ENCODE measurements around the gene TAOK1.
A peak's percentile ranks its signal among the peaks of the same experiment; 100 is the strongest.

Gene TAOK1

DNA sequence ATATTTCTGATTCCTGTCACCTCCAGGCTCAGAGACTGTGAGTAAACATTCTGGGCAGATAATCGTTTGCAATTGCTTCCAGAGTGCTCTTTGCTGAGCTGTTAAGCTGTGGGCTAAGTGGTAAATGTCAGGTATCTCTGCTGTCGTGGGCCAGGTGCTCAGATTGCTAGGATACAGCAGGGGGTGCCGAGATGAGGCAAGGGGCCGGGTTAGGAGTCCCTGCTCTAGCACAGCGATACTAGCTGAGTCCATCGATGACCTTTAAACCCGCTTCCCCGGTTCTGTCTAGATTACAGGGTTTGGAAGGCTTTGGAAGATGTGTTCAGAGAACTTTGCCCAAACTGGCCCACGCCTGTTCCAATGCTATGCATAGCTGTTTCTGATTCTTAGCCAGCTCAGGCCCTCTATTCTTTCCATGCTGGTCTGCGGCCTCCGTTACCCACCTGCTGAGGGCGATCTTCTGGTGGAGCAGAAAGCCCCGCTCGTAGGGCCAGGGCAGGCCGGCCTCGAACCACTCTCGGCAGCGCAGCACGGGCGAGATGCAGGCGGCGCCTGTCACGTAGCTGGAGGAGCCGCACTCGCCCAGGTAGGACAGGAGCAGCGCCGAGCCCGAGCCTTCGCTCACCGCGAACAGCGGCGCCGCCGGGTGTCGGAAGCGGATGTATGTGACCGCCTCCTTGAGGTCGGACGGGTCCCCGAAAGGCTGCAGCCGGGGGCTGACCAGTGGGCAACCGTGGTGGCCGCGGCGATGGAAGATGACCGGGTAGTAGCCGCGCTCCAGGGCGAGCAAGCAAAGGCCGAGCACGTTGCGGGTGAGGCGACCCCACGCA lies 175.7 kb downstream of the TAOK1 start:
- in situ Hi-C loops (cut with HindIII; ENCODE audit: low sequenced_read_pairs) = no loop called here
- TF ChIP-seq, protein P1, sequence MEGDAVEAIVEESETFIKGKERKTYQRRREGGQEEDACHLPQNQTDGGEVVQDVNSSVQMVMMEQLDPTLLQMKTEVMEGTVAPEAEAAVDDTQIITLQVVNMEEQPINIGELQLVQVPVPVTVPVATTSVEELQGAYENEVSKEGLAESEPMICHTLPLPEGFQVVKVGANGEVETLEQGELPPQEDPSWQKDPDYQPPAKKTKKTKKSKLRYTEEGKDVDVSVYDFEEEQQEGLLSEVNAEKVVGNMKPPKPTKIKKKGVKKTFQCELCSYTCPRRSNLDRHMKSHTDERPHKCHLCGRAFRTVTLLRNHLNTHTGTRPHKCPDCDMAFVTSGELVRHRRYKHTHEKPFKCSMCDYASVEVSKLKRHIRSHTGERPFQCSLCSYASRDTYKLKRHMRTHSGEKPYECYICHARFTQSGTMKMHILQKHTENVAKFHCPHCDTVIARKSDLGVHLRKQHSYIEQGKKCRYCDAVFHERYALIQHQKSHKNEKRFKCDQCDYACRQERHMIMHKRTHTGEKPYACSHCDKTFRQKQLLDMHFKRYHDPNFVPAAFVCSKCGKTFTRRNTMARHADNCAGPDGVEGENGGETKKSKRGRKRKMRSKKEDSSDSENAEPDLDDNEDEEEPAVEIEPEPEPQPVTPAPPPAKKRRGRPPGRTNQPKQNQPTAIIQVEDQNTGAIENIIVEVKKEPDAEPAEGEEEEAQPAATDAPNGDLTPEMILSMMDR (IDR thresholded peaks at IDR 0.05; ENCODE audit: low read depth, low read length, missing control alignments) = peak; percentile 6
- DNase-seq (ENCODE audit: low read depth) = no peak
- H3K4me3 ChIP-seq (ENCODE audit: low read depth, low read length) = peak overlapping the region; percentile 32

DNA sequence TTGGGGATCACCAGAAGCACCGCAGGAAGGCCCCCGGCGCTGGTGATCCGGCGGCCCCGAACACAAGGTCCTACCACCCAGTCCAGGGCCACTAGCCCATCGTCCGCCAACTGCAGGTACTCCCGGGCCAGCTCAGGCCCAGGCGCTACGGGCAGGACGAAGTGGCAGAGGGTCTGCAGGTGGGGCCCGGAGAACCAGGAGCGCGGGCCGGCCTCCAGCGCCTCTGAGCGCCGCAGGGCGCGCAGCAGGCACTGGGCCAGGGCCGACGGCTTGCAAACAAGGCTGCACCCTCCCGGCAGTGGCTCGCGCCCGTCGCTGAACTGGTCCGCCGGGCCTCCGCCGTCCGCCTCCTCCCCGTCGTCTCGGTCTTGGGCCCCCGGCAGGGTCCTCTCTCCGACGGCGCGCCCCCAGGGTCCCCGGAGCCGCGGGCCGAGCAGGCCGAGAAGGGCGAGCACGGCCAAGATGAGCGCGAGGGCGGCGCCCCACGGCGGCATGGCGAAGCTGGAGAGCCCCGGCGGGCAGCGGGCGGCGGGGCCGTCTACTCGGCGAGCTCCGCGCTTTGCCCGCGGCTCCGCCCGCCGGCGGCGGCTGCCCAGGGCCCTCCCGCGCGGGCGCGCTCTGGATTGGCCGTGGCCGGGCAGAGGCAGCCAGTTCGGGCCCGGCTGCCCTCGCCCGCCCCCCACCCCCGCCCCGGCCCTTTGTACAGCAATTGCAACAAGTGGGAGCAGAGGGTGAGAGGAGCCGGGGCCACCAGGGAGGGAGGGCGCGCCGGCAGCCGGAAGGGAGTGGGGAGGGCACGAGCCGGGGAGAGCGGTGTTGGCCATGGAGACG lies 176.5 kb downstream of the TAOK1 start, which contains the start of gene ABHD15:
Gene ABHD15 (minus strand): TSS at position 565 of the 831 bp plus-strand sequence. CDS start 71 bp downstream, at position 494.
- TF ChIP-seq, protein P1 (IDR thresholded peaks at IDR 0.05; ENCODE audit: low read depth, low read length, missing control alignments) = no peak
- no peak for DNase-seq (ENCODE audit: low read depth)
- in situ Hi-C loops (cut with HindIII; ENCODE audit: low sequenced_read_pairs) = no loop called here

DNA sequence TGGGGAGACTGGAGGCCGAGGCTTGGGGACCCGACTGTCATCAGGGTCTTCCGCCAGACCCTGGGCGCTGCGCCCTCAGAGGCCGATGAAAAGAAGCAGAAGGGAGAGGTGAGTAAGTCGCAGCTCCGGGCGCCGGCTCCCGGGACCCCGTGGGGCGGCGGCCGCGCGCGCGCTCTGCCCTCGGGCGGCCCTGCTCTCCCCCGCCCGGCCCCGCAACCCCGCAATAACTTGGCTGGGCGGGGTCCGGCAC lies 177.1 kb downstream of the TAOK1 start:
- H3K4me3 ChIP-seq (ENCODE audit: low read depth, low read length) = peak overlapping the region; percentile 72
- TF ChIP-seq, protein P1 (IDR thresholded peaks at IDR 0.05; ENCODE audit: low read depth, low read length, missing control alignments) = no peak
- in situ Hi-C loops (cut with HindIII; ENCODE audit: low sequenced_read_pairs) = no loop called here
- no peak for DNase-seq (ENCODE audit: low read depth)

More for the DNA sequence above, 176.5 kb downstream of the TAOK1 start, which contains the start of gene ABHD15:
- H3K4me3 ChIP-seq (ENCODE audit: low read depth, low read length) = peak within 1 kb of the TSS; percentile 72

DNA sequence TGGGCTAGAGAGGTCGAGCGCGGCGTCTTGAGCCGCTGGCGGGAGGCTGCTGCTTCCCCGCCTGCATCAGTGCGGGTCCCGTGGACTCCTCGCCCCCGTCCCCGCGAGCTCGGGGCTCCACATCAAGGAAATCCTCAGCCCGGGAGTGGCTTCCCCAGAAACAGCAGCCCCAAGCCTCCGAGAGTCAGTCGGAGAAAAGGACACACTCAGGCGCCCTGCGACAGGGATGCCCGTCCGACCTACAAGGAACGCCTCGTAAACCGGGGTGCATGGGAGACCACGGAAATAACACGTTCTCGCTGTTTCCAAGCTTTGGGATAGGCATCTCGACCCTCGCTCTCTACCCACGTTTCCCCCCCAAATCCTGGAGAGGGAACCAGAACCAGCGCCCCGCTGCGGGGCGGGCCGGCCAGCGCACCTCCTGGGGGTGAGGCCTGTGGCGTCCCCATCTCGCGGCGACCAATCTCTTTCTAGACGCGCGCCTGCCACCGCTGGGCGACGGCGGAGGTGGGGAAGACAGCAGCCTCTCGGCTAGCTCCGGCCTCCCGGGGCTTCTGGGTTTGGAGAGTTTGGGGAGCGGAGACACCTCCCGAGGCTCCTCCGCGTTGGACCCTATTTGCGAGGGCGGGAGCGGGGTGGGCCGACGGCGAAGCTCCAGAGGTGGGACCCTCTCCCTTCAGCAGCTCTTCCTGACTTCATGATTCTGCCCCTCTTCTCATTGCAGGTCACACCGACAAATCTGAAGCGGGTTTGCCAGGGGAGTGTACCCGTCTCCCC lies 177.6 kb downstream of the TAOK1 start:
- in situ Hi-C loops (cut with HindIII; ENCODE audit: low sequenced_read_pairs) = no loop called here
- TF ChIP-seq, protein P1 (IDR thresholded peaks at IDR 0.05; ENCODE audit: low read depth, low read length, missing control alignments) = no peak
- peak overlapping the region; percentile 72 for H3K4me3 ChIP-seq (ENCODE audit: low read depth, low read length)

DNA sequence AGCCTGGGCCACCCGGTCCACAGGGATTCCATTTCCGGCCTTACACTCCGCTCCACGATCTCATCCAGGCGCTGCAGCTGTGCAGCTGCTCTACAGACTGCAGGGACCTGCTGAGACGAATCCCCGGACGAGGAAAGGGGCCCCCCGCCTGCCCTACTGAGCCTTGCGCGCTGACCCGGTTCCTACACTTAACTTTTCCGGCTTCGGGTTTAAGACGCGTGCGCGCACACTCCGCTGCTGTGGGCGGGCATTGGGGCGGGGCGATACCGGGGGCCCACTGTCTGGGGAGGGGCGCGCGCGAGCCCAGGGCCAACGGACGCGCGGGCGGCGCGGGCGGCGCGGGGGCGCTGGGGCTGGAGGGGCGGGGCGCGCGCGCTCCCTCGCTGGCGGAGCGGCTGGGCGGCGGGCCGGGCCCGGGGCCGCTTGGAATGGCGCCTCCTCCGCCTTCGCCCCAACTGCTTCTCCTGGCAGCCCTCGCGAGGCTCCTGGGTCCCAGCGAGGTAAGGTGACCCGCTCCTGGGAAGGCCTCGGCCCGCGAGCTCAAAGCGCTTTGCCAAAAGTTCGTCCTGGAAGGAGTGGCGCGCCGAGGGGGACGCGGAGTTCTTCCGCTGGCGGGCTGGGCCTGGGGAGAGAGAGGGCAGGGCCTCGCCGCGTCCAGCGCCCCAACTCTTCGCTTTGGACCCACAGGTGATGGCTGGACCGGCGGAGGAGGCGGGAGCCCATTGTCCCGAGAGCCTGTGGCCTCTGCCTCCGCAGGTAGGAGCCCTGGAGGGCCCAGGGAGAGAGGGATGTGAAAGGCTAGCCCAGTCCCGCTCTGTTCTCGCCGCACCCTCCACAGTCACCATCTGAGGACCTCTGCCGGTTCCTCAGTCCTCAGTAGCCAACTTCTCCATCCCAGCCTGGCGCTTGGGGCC lies 178.4 kb downstream of the TAOK1 start, which contains the start of gene TP53I13:
Gene TP53I13 (plus strand): TSS at position 371 of the 914 bp plus-strand sequence. CDS start 58 bp downstream, at position 429.
- TF ChIP-seq, protein P1 (IDR thresholded peaks at IDR 0.05; ENCODE audit: low read depth, low read length, missing control alignments) = no peak
- DNase-seq (ENCODE audit: low read depth) = no peak
- in situ Hi-C loops (cut with HindIII; ENCODE audit: low sequenced_read_pairs) = no loop called here
- H3K4me3 ChIP-seq (ENCODE audit: low read depth, low read length) = peak within 1 kb of the TSS; percentile 72

More for the DNA sequence above, 177.6 kb downstream of the TAOK1 start:
- no peak for DNase-seq (ENCODE audit: low read depth)

Data from astrocyte of the cerebellum (primary cell).